ENCODE data around the gene ANKRD6. TPM values are rescaled to one million over a fixed set of nuclear protein-coding genes. Genes with fewer than 3 reads are reported as not detected.

ANKRD6 gene
- total RNA-seq, 1 donor = 1.3 TPM

DNA sequence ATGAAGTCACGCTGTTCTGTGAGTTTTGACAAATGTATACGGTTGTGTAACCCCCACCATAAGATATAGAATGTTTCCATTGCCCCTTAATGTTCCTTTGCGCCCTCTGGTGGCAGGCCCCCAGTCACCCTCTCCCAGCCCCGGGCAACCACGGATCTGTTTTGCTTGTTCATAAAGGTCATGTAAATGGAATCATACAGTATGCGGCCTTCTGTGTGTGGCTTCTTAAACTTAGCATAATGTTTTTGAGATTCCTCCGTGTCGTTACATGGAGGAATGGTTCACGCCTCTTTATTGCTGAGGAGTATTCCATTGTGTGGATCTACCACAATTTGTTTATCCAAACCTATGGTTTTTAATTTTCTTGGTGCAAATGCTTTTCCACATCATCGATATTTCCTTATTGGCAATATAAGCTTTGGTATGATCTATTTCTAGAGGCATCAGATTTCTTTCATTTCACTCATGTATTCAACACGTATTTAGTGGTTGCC lies 177.2 kb downstream of the ANKRD6 start:
- peak; percentile 77 for TF ChIP-seq CTCF (IDR thresholded peaks at IDR 0.05; ENCODE audit: insufficient read depth, low read depth, low read length)
- H3K4me3 ChIP-seq (ENCODE audit: low read depth, low read length) = no peak overlapping the region
- peak; percentile 52 for DNase-seq (ENCODE audit: low read depth)

GRCh38 chr6:89611666-89612065 lies 178.7 kb downstream of the ANKRD6 start:
- DNase-seq (ENCODE audit: low read depth) = no peak
- no peak overlapping the region for H3K4me3 ChIP-seq (ENCODE audit: low read depth, low read length)
- TF ChIP-seq CTCF (IDR thresholded peaks at IDR 0.05; ENCODE audit: insufficient read depth, low read depth, low read length) = no peak

DNA sequence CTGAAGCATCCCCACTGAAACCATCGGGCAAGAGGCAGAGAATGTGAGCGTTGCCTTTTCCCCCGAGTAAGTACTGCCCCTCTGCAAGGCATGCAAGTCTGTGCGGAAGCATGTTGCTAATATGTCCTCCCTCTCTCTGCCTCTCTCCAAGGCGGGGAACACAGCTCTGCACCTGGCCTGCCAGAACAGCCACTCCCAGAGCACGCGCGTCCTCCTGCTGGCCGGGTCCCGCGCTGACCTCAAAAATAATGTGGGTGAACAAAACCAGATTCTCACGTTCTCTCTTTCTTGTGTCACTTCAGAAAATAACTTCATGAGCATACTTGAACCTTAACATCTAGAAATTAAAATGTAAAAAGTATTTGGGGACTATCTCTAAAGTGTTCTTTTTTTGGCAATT lies 179.2 kb downstream of the ANKRD6 start:
- TF ChIP-seq CTCF (IDR thresholded peaks at IDR 0.05; ENCODE audit: insufficient read depth, low read depth, low read length) = no peak
- no peak overlapping the region for H3K4me3 ChIP-seq (ENCODE audit: low read depth, low read length)
- DNase-seq (ENCODE audit: low read depth) = no peak

GRCh38 chr6:89613790-89614189 lies 180.8 kb downstream of the ANKRD6 start:
- no peak for DNase-seq (ENCODE audit: low read depth)
- no peak for TF ChIP-seq CTCF (IDR thresholded peaks at IDR 0.05; ENCODE audit: insufficient read depth, low read depth, low read length)
- no peak overlapping the region for H3K4me3 ChIP-seq (ENCODE audit: low read depth, low read length)

DNA sequence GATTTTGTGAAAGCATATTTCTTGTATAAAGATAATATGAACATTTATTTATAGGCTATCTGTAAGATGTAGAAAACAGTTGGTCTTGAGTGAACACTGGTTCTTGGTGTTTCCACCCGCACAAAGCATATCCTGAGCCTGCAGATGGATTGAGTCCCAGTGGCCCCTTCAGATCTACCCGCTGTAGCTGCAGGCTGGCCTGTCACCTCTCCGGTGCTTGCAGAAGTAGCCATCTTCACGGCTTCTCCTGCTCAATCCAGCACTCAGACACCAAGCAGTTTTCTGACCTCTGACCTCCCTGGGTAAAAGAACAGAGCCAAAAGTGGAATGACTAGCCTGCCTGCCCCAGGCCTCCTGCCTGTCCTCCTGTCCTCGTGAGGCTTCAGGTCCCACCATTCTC lies 182.9 kb downstream of the ANKRD6 start:
- no peak for TF ChIP-seq CTCF (IDR thresholded peaks at IDR 0.05; ENCODE audit: insufficient read depth, low read depth, low read length)
- H3K4me3 ChIP-seq (ENCODE audit: low read depth, low read length) = no peak overlapping the region
- DNase-seq (ENCODE audit: low read depth) = no peak

GRCh38 chr6:89616531-89616930 lies 183.6 kb downstream of the ANKRD6 start:
- no peak for TF ChIP-seq CTCF (IDR thresholded peaks at IDR 0.05; ENCODE audit: insufficient read depth, low read depth, low read length)
- H3K4me3 ChIP-seq (ENCODE audit: low read depth, low read length) = no peak overlapping the region
- no peak for DNase-seq (ENCODE audit: low read depth)

GRCh38 chr6:89618026-89618425 lies 185.1 kb downstream of the ANKRD6 start:
- no peak for DNase-seq (ENCODE audit: low read depth)
- no peak for TF ChIP-seq CTCF (IDR thresholded peaks at IDR 0.05; ENCODE audit: insufficient read depth, low read depth, low read length)
- H3K4me3 ChIP-seq (ENCODE audit: low read depth, low read length) = no peak overlapping the region

Data from fibroblast of villous mesenchyme (primary cell).